Middle frontal gyrus (tissue), 1 donor: ENCODE measurements around the gene MAN1B1.

Experiments used
- DNase-seq: peaks from one replicate; pipeline ENCODE4 v3.0.0-alpha.2; 2015; ENCODE audit warnings: low spot score; ENCODE audit errors: extremely low spot score

MAN1B1 gene

GRCh38 chr9:137086531-137087408 is at the start of gene MAN1B1:
Gene MAN1B1, plus strand, starts transcription at chr9:137086985. Its CDS starts 15 bp downstream, at chr9:137087000.
- DNase-seq = peak; percentile 98

GRCh38 chr9:137037035-137037434 is 49.8 kb upstream of the MAN1B1 start:
- no peak for DNase-seq

- no peak for DNase-seq
These were observed 49.3 kb upstream of the MAN1B1 start for GRCh38 chr9:137037483-137037882.

GRCh38 chr9:137038916-137039315 is 47.9 kb upstream of the MAN1B1 start:
- DNase-seq = no peak

GRCh38 chr9:137039611-137040366 is 47.0 kb upstream of the MAN1B1 start:
- DNase-seq = no peak

- DNase-seq = no peak
These were observed 46.2 kb upstream of the MAN1B1 start for GRCh38 chr9:137040568-137040967.

DNA sequence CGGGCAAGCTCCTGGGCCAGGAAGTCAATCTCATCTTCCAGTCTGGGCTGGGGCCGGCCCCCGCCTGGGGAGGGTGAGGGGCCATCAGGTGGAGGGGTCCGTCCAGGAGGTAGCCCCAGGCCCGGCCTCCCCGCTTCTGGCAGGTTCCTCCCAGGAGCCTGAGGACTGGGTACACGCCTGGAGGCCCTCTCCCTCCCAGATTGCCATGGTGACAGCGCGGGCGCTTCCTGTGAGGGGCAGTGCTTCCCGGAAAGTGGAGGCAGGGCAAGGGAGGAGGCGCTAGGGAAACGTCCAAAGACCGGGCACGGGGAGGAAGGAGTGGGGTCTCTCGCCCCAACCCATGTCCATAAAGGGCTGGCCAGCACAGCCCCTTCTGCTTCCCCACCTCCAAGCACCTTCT is 45.7 kb upstream of the MAN1B1 start:
- no peak for DNase-seq

GRCh38 chr9:137042751-137043727 is 43.7 kb upstream of the MAN1B1 start:
- DNase-seq = no peak

DNA sequence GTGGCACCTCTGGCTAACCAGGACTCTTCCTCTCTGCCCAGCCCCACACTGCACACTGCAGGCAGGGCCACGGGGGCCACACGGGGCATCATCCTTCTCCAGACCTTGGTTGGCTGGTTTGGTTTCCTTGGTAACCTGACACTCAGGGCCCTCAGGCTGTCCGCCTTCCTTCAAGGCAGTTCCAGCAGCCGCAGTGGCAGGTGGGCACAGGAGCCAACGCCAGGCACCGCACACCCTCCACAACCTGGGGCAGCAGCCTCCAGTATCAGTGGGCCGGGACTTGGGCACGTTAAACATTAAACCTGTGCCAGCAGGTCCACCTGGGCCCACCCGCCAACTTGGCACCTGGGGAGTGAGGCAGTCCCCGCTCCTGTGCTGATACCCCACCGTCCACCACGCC is 42.7 kb upstream of the MAN1B1 start:
- no peak for DNase-seq

- DNase-seq = no peak
These were observed 42.1 kb upstream of the MAN1B1 start for GRCh38 chr9:137044502-137045177.

DNA sequence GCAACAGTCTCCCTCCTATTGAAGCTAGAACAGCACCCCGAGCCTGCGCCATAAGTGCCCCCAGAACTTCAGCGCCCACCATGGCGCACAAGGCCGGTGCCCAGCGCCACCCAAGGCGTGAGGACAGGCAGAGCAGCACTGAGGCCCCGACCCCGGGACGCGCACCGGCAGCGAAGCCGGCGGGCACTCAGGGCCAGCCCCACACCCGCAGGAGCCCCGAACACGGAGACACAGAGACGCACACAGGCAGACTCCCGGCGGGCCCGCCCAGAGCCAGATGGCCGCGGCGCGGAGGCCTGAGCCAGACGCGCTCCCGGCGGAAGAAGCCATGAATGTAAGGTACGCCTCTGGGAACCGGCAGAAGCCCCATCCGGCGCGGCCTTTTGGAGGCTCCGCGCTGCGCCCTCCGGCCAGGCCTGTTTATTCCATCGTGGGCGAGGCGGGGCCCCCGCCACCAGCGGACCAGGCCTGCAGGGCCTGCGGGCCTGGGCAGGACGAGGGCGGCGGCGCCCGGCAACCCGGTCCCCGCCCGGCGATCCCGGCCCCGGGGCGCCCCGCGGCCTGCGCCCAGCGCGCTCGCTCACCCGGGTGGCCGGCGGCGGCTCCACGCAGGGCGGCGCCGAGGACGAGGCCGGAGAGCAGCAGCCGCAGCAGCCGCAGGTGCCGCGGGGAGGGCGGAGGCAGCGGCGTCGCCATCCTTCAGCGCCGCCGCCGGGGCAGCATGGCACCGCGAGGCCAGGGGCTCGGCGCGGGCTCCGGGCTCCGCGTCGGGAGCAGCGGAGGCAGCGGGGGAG is 41.3 kb upstream of the MAN1B1 start:
- no peak for DNase-seq

- DNase-seq = peak; percentile 47
These were observed 40.5 kb upstream of the MAN1B1 start, which contains the start of gene NPDC1 for GRCh38 chr9:137046088-137046787. Gene NPDC1, minus strand, starts transcription at chr9:137046177. Its CDS starts 188 bp downstream, at chr9:137045989.

DNA sequence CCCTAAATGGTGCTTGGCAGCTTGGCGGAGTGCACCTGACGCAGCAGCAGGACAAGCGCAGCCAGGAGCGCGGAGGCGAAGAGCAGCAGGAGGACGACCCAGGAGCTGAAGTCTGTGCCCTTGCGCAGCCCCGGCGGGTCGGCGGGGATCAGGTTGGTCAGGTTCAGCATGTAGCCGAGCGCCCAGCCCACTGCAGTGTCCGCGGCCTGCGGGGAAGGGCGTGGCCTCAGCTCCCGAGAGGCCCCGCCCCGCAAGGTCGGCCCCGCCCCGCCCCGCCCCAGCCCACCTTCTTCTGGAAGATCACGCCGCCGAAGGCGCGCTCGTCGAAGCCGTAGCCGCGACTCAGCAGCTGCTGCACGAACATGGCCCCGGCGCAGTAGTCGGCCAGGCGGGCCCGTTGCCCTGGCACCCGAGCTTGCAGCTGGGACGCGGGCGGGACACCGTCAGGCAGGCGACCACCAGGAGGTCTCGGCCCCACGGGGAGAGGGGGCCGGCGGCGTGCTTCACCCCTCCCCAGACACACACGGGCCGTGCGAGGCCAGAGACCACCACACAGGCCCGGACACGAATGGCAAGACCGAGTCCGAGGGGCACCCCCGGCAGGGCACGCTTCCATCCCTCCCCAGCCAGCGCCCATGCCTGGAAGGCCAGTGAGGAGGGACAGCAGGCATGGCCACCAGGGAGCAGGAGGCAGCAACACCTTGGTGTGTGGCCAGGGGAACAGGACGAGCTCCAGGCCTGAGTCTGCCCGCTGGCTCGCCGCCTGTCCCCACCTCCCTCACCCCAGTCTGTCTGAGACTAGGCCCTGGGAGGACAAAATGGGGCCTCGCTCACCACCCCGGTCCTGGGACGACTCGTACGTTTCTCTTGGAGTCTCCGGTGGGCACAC is 37.9 kb upstream of the MAN1B1 start:
- no peak for DNase-seq

DNA sequence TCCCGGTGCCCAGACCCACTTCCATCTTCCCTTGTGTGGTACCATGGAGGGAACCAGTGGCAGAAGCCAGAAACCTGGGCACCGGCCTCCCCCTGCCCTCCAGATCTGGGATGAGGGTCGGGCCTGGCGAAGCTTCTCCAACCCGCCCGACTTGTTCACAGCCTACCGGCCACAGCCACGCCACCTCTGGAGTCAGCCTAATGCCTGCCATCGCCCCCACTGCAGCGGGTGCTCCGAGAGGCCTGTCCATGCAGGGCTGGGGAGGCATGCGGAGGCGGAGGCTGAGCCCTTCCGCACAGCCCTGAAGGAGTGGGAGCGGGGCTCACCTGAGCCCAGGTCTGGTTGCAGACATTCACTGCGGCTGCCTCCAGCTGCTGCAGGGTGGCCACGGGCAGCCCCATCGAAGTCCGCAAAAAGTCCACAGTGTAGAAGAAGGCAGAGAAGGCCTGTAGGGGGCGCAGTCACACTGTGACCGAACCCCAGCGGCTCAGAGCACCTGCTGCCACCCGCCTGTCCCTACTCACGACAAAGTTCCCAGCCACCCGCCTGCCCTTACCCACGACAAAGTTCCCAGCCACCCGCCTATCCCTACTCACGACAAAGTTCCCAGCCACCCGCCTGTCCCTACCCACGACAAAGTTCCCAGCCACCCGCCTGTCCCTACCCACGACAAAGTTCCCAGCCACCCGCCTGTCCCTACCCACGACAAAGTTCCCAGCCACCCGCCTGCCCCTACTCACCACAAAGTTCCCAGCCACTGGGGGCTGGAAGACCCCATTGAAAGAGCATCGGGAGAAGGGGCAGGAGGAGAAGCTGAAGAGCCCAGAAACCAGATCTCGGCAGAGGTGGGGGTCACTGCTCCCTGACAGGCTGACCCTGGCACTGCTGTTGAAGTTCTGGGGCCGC is 37.0 kb upstream of the MAN1B1 start:
- no peak for DNase-seq

- DNase-seq = no peak
These were observed 36.2 kb upstream of the MAN1B1 start for GRCh38 chr9:137050570-137050969.

DNA sequence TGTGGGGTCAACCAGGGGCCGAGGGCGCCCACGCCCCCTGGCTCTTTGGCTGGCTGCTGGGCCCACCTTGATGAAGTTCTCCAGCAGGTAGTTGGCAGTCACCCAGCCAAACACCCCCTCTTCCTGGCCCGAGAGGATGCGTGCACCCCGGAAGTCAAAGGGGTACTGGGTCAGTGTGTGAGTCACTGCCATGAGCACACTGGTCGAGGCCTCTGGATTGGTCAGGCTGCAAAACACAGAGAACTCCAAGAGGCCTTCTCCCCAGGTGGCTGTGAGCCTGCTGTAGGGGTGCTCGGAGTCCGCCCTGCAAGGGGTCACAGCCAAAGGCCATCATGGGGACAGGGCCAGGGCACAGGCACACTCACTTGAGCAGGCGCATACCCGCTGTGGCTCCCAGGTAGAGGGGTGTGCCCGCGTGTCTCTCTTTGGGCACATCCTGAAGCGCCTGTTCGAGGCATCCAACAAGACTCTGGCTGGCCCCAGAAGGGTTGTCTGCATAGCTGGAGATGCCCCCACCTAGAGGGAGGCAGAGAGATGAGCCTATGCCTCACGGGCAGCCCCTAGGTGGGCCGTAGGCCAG is 35.5 kb upstream of the MAN1B1 start:
- no peak for DNase-seq

DNA sequence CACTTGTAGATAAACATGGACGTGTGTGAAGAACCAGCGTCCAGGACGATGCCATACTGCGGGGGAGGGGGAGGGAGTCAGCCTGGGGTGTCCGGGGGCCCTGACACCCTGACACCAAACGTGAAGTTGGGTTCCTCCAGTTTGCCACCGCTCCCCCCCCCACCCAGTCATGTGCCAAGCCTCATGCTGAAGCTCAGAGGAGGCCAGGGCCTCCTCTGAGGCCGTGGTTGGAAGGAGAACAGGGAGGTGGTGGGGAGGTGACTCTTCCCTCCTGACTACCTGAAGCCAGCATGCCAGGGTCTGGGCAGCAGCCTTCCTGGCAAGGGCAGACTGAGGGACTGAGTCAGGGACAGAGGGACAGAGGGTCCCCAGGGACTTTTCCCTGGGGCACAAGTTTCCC is 34.5 kb upstream of the MAN1B1 start:
- DNase-seq = no peak
